ENCODE measurements around the gene PCBP2.
"Not testable (repeated sequence)": the region's sequence is repeated elsewhere in the genome, so short reads cannot be mapped to it uniquely, and the experiment has no call there.

Gene PCBP2

GRCh38 chr12:53474077-53474476 lies 22.2 kb downstream of the PCBP2 start:
- no peak for DNase-seq

DNA sequence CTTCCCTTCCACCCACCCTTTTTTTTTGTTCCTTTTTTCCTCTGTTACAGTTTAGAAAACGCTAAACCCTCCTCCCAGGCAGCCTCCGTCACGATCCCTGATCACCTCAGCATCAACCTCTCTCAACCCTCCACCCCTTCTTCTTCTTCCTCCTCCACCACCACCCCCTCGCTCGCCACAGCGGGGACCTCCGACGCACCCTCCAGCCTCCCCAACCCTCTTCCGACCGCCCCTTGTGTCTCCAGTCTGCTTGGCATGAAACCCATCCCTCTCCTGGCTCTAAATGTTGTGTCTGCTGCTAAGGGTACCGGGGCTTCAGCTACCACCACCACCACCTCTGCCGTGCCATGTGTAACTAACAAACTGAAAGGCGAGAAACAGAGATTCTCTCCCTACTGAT lies 22.9 kb downstream of the PCBP2 start:
- no peak for DNase-seq

DNA sequence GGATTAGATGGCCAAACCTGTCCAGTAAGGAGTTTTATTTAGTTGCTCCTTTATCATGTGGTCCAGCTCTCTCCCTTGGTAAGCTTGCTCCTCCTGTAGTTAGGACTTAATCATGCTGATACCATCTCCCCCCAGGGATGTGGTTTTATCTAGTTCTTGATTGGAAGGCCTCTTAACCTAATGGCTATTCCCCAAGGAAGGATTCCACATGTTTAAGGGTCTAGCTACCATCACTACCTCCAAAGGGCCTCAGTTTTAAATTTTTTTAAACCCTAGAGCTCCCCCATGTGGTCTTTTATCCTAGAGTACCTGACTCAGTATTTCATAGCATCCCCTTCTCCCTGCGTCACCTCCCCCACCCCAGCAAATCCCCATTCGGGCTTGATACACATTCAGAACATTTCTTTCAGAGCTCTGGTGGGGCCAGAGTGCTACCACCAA lies 24.9 kb downstream of the PCBP2 start:
- peak; percentile 57 for DNase-seq

GRCh38 chr12:53478865-53479264 lies 27.0 kb downstream of the PCBP2 start:
- no peak for DNase-seq

DNA sequence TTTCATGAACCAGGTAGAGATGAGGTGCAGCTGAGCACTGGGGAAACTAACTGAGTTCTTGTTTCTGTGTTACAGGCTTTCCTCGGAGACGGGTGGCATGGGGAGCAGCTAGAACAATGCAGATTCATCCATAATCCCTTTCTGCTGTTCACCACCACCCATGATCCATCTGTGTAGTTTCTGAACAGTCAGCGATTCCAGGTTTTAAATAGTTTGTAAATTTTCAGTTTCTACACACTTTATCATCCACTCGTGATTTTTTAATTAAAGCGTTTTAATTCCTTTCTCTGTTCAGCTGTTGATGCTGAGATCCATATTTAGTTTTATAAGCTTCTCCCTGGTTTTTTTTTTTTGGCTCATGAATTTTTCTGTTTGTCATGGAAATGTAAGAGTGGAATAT lies 27.4 kb downstream of the PCBP2 start:
- no peak for DNase-seq

DNA sequence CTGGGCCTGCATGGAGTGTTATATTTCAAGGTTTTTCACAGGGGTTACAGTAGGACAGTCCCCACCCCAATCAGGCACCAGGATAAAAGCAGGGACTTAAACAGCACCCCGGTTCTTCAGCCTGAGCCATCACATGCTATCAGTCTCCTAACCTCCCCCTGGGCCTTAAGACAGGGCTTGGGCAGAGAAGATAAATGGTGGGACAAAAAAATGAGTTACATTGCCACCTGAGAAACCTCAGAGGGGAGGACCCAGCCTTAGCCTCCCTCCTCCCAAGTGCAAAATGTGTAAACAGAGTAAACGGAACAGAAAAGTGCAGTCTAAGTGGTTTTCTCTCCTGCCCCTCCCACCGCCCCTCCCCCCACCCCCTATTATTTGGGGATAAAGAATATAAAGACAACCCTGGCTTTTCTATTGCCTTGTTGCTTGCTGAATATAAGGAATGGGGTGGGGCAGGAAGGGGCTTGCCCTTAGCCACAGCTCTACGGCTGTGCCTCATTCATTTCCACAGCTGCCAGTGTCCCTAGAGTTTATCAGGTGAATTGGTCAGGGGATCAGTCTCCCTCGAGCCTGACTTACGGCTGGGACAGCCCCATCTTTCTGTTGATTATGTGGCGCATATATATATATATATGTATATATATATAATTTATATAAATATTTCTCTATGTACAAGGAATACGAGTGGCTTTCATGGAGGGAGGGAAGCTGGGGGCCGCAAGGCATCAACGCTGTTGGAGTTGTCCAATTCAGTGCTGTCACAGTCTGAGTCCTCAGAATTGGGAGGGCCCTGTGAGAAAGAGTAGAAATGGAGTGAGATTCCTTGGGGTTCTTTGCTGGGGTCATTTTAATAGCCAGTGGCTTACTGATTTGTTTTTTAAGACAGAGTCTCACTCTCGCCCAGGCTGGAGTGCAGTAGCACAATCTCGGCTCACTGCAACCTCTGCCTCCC lies 28.9 kb downstream of the PCBP2 start:
- no peak for DNase-seq

GRCh38 chr12:53481458-53481857 lies 29.6 kb downstream of the PCBP2 start:
- DNase-seq, result not testable (repeated sequence)

GRCh38 chr12:53481939-53482586 lies 30.2 kb downstream of the PCBP2 start:
- DNase-seq, result peak; percentile 29

DNA sequence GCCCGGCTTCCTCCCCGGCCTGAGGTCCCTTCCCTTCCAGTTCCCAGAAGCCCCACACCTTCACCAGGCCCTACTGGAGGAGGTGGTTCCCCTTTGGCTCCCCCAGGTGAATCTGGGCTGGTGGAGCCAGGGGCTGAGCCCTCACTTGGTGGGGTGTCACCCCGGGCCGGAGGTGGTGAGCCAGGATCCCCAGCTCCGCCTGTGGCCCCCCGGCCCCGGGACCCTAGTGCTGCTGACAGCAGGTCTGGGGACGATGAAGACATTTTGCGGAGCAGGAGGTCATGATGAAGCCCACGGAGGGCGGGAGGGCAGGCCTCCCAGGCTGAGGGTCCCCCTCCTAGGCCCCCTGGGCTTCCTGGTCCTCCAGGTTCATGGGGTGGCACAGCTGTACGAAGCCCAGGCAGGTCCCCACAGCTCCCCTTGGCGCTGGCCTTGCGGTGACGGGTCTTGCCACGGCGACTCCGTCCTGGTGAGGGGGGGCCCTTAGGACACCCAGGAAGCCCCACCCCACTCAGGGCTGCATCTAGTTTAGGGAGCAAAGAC lies 30.8 kb downstream of the PCBP2 start:
- DNase-seq, result no peak

DNA sequence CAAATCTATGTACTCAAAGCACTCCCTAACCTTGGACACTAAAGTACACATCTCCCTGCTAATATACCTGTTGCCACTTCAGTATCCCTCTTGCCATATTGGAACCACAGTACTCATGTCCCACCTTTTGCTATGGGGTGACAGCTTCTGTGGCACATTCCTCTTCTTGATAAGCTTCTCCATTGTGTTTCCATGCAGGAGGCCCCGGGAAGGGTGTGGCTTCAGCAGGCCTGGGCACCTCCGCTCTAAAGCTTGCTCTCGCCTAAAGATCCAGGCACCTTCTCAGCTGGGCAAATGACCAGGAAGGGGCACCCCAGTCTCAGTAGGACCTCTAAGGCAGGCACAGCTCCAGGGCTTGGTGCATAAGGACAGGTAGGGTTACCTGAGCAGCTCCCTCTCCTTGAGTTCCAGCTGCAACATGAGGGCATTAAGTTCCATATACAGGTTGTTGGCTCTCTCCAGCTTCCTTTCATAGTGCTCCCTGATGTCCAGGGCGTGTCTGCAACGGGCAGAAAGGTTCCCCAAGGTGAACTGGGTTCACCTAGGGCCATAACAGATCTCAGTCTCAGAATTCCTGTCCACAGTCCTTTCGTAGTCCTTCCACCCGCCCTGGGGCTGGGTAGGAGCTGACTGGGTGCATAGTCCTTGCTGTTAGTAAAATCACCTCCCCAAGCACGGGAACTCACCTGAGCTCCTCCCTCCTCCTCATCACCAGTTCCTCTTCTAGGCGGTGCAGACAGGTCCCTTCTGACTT lies 31.5 kb downstream of the PCBP2 start:
- DNase-seq, result no peak

- DNase-seq, result no peak
Observed at GRCh38 chr12:53483979-53484377, 32.1 kb downstream of the PCBP2 start.

DNA sequence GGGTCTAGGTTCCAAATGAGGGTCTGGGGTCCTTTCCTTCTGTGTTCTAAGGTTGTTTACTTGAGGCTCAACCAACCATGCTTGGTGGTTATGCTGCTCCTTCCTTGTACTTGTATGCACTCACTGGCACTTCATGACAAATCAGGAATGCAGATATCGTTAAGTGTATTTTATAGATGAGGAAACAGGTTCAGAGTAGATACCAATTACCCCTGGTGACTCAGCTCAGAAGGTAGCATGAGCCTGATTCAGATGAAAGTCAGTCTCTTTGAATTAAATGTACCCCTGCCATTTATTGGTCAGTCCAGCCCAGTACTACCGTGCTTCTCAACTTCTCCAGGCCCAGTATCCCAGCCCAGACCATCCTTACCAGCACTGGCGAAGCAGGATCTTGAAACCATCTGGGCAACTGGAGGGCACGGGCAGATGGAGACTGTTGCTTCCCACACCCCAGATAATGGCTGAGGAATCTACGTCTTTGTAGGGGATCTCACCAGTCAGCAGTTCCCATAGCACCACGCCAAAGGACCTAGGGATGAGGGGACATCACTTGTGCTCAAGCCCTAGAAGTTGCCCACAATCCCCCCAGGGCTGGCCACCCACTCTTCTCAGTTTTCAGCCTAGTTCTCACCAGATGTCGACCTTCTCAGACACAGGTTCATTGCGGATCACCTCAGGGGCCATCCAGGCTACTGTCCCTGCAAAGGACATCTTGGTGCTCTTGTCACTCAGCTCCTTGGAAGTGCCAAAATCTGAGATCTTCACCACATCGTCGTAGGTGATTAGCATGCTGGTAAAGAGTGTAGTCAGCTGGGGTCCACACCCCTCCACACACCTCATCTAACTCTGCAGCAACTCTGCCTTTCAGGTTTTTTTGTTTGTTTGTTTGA lies 33.0 kb downstream of the PCBP2 start:
- no peak for DNase-seq

GRCh38 chr12:53485955-53486735 lies 34.2 kb downstream of the PCBP2 start:
- no peak for DNase-seq

DNA sequence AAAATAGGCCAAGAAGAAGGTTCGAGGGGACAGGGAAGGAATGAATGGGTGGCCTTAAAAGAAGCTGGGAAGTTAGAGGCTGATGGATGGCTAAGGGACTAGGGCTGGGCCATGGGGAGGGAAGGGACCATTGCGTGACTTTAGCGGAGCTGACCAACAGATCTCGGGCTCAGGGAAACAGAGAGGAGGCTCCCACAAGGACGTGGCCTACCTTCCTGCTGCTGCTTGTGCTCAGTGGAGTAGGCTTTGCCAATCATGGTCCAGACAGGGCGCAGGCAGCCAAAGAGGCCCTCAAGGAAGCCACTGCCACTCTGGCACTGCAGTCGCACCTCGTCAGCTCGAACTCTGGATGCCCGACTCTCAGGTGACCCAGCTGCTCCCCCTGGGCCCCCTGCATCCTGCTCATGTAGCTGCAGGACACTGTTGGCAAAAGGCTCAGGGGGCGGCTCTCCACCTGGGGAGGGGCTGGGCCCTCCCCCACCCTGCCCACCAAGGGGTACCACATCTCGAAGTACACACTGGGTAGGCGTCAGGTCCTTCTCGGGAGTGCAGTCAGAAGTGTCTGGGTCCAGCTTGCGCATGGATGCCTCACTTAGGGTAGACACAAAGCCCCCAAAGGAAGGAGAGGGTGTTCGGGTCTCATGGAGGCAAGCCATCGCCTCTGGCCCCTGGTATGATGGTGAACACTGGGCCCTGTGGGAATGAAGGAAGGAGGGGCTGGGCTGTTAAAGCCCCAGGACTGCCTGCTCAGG lies 35.0 kb downstream of the PCBP2 start:
- DNase-seq, result no peak

GRCh38 chr12:53489242-53489864 lies 37.5 kb downstream of the PCBP2 start:
- DNase-seq, result no peak

DNA sequence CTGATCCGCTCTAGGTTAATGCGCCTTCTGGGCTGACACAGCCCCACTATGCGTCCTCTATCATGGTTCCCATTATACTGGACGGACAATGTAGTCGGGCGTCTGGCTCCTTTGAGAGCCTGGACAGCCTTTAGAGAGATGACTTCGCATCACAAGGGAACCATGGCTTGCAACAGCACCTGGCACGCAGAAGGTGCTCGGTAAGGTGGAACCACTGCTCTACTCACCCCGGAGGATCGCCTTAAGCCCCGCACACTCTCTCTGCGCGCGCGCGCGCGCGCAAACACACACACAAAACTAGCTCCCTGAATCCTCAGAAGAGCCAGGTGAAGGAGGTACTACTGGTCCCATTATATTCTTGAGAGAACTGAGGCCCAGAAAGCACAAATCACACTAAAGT lies 40.3 kb downstream of the PCBP2 start:
- no peak for DNase-seq

DNA sequence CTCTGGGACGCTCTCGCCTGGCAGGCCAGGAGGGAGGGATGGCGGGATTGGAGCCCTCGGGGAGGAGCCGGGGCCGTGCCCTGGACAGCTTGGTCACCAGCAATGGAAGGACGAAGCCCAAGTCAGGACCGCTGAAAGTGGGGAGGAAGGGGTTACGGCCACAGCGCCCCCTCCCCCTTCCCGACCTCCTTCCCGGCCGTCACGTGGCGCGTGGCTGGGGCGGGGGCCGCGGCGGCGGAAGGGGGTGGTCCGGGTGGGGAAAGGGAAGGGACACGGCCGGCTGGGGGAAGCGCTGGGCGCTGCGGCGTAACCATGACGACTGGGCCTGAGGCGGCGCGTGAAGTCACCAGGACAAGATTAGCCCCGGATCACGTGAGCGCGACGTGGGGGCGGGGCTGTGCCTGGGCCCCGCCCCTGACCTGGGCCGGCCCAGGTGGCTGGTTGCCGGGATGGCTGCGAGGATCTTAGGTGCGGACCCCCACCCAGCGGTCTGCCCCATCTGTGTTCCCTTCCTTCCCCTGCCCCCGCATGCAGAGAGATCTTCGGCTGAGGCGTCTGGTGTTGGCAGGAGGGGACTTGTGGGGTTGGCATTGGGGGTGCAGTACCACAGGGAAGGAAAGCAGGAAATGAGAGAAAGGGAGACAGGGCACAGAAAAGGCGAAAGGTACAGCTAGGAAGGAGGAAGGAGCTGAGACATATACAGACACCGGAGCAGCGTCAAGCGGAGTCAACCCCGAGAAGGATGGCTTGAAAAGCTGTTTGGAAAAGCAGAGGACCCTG lies 41.1 kb downstream of the PCBP2 start:
- peak; percentile 96 for DNase-seq

DNA sequence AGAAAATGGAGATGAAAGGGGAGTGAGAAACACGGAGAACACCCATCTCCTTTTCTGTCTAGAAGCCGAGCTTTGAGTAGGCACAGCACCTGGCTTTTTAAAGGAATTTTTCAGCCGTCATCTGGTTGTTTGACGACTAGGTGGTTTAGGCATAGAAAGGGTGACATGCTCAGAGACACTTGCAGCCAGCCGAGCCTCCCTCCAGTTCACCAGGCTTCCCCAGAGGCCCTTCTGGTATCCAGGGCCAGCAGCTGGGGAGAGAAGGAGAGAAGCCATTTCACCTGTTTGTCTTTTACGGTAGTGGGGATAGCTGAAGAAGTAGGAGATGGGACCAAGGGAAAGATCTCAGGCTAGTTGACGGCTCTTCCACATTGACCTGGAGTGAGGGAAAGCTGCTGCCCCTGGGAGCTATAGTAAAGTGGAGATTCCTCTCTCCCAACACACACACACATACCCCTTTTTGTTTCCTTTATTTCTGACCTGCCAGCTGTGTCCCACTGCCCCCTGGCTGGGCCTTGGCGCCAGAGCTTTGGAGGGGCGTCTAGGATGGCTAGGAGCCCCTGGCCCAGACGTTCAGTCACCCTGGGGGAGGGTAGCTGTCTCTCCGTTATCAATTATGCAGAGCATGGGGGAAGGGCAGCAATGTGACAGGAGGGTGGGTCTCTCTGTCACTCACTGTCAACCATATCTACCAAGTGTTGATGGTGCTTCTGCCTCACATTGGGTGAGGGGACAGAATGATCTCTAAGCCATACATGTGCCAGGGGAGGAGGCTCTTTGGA lies 41.9 kb downstream of the PCBP2 start:
- peak; percentile 70 for DNase-seq

Data from OCI-M1 (cell line).